Activated CD4-positive, alpha-beta T cell treated with anti-CD3 and anti-CD28 coated beads for 48 hours (primary cell): ENCODE data around the gene SRSF6.
"Not testable (repeated sequence)": the region's sequence is repeated elsewhere in the genome, so short reads cannot be mapped to it uniquely, and the experiment has no call there.

Experiments used
- DNase-seq: peaks from one replicate; pipeline ENCODE4 v3.0.0-alpha.2; 2020

Gene SRSF6

GRCh38 chr20:43477193-43477592 lies 19.5 kb downstream of the SRSF6 start:
- no peak for DNase-seq

- no peak for DNase-seq
These were observed 19.9 kb downstream of the SRSF6 start for GRCh38 chr20:43477619-43478018.

GRCh38 chr20:43490038-43490437 lies 32.3 kb downstream of the SRSF6 start:
- DNase-seq, result no peak

- no peak for DNase-seq
These were observed 34.4 kb downstream of the SRSF6 start for GRCh38 chr20:43492101-43492500.

- no peak for DNase-seq
These were observed 37.7 kb downstream of the SRSF6 start for GRCh38 chr20:43495388-43495787.

- DNase-seq, result not testable (repeated sequence)
These were observed 44.3 kb downstream of the SRSF6 start for GRCh38 chr20:43502021-43502420.

GRCh38 chr20:43506238-43506637 lies 48.5 kb downstream of the SRSF6 start:
- no peak for DNase-seq

- DNase-seq, result peak; percentile 17
These were observed 49.7 kb downstream of the SRSF6 start, which contains the start of gene L3MBTL1 for GRCh38 chr20:43507150-43508080. L3MBTL1 (plus strand) TSS chr20:43507697; CDS start chr20:43513504, 5,807 bp downstream.

GRCh38 chr20:43508106-43508505 lies 50.4 kb downstream of the SRSF6 start:
- DNase-seq, result peak; percentile 18

GRCh38 chr20:43508604-43509040 lies 50.9 kb downstream of the SRSF6 start:
- no peak for DNase-seq

- DNase-seq, result no peak
These were observed 54.2 kb downstream of the SRSF6 start for GRCh38 chr20:43511879-43512278.

GRCh38 chr20:43513372-43513930 lies 55.8 kb downstream of the SRSF6 start:
- no peak for DNase-seq
